ENCODE measurements around the gene CARMIL1. TPM values are rescaled to one million over a fixed set of nuclear protein-coding genes. Genes with fewer than 3 reads are reported as not detected.
A peak's percentile ranks its signal among the peaks of the same experiment; 100 is the strongest.

Gene CARMIL1
- total RNA-seq, 2 donors from 2014 or later: 11.9 to 13.7 TPM

- Histone ChIP-seq H3K4me3 (no peak overlapping the region), H3K9me3 (no peaks in the 10 kb centered on the region), H3K27me3 (no peaks in the 10 kb centered on the region), H3K4me1 (peaks cover 25% of the 10 kb centered on the region), H3K27ac (no peak overlapping the region), H3K36me3 (replicated peaks in 1 of 2; ENCODE audit: insufficient read depth in 1 of 2, low read depth in 2 of 2) (no peaks in the 10 kb centered on the region)
- DNase-seq: no peak
- ATAC-seq: no peak
- intact Hi-C loops (cut with DNase I): no loop called here
- TF ChIP-seq POLR2A (IDR thresholded peaks at IDR 0.05): no peak
- TF ChIP-seq, protein P1, sequence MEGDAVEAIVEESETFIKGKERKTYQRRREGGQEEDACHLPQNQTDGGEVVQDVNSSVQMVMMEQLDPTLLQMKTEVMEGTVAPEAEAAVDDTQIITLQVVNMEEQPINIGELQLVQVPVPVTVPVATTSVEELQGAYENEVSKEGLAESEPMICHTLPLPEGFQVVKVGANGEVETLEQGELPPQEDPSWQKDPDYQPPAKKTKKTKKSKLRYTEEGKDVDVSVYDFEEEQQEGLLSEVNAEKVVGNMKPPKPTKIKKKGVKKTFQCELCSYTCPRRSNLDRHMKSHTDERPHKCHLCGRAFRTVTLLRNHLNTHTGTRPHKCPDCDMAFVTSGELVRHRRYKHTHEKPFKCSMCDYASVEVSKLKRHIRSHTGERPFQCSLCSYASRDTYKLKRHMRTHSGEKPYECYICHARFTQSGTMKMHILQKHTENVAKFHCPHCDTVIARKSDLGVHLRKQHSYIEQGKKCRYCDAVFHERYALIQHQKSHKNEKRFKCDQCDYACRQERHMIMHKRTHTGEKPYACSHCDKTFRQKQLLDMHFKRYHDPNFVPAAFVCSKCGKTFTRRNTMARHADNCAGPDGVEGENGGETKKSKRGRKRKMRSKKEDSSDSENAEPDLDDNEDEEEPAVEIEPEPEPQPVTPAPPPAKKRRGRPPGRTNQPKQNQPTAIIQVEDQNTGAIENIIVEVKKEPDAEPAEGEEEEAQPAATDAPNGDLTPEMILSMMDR (IDR thresholded peaks at IDR 0.05): no peak
- 36 to 48% methylated on average over 1 of the region's 1 CpG for WGBS, 2 donors
Observed at GRCh38 chr6:25637211-25637610, 358.0 kb downstream of the CARMIL1 start.

- 27 to 36% methylated on average over 4 of the region's 4 CpGs for WGBS, 2 donors
- TF ChIP-seq, protein P1 (IDR thresholded peaks at IDR 0.05): peak in 4 of 7 experiments; percentile 17 to 34 (median 25)
- no peak for TF ChIP-seq POLR2A (IDR thresholded peaks at IDR 0.05)
- peaks cover 31% of the 10 kb centered on the region for H3K4me1 ChIP-seq
- ATAC-seq (peak; percentile 81), DNase-seq (peak; percentile 45 to 70 (median 64))
- no peaks in the 10 kb centered on the region for H3K27me3 ChIP-seq
- H3K4me3 ChIP-seq: no peak overlapping the region
- H3K27ac ChIP-seq: peak overlapping the region in 2 of 4 donors; percentile 21 to 40
- H3K9me3 ChIP-seq: no peaks in the 10 kb centered on the region
- H3K36me3 ChIP-seq (replicated peaks in 1 of 2; ENCODE audit: insufficient read depth in 1 of 2, low read depth in 2 of 2): no peaks in the 10 kb centered on the region
- intact Hi-C loops (cut with DNase I): no loop called here
Observed at GRCh38 chr6:25637960-25638434, 358.8 kb downstream of the CARMIL1 start.

DNA sequence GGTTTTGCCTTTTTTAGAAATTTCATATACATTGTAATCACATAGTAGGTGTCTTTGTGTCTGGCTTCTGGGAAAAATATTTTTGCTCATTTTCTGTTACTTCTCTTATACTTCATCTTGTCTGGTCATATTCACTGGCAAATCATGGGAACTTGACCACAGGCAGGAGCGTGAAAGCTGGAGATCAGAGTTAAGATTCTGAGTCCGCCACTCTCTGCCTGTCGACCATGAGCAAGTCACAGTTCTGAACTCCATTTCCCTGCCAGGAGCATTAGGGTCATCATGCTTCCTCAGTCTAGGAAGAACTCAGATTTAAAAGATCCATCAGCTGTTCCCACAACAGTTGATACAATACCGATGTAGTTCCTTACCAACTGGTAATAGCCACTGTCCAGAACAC is 360.5 kb downstream of the CARMIL1 start:
- TF ChIP-seq, protein P1 (IDR thresholded peaks at IDR 0.05): no peak
- TF ChIP-seq POLR2A (IDR thresholded peaks at IDR 0.05): no peak
- Histone ChIP-seq H3K27ac (peak overlapping the region in 1 of 4 donors; percentile 67), H3K36me3 (replicated peaks in 1 of 2; ENCODE audit: insufficient read depth in 1 of 2, low read depth in 2 of 2) (no peaks in the 10 kb centered on the region), H3K4me1 (peaks cover 35% of the 10 kb centered on the region), H3K4me3 (no peak overlapping the region), H3K27me3 (no peaks in the 10 kb centered on the region), H3K9me3 (no peaks in the 10 kb centered on the region)
- DNase-seq (no peak), ATAC-seq (no peak)
- 79 to 86% methylated on average over 4 of the region's 4 CpGs for WGBS, 2 donors
- intact Hi-C loops (cut with DNase I): no loop called here

DNA sequence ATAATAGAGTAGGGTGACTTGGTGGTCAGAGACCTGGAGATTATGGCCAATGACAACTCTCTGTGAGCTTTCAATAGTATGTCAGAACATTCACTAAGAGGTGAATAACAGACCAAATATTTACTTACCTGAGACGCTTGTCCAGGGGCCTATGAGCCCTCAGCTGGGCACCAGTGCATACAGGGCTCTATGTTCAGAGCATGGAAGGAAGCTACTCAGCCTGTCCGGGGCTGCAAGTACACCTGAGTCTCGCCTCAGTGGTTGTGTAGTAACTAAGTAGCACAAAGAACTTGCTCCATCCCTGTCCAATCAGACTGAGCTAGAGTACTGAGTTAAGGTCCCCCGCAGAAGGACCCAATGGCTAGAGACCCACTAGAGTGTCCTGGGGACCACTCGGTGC is 361.3 kb downstream of the CARMIL1 start:
- no peak for TF ChIP-seq POLR2A (IDR thresholded peaks at IDR 0.05)
- Histone ChIP-seq H3K9me3 (no peaks in the 10 kb centered on the region), H3K4me3 (no peak overlapping the region), H3K36me3 (replicated peaks in 1 of 2; ENCODE audit: insufficient read depth in 1 of 2, low read depth in 2 of 2) (no peaks in the 10 kb centered on the region), H3K27me3 (no peaks in the 10 kb centered on the region), H3K27ac (peak overlapping the region in 3 of 4 donors; percentile 32 to 76 (median 67)), H3K4me1 (peaks cover 35% of the 10 kb centered on the region)
- no peak for ATAC-seq
- DNase-seq: peak in 1 of 4 donors; percentile 15
- WGBS, 2 donors: 73% methylated on average over 5 of the region's 5 CpGs
- intact Hi-C loops (cut with DNase I): no loop called here

- no peak for ATAC-seq
Observed at GRCh38 chr6:25640891-25641290, 361.7 kb downstream of the CARMIL1 start.

More at GRCh38 chr6:25640891-25641290, 361.7 kb downstream of the CARMIL1 start:
- no peak overlapping the region for H3K4me3 ChIP-seq
- TF ChIP-seq, protein P1 (IDR thresholded peaks at IDR 0.05): no peak
- TF ChIP-seq POLR2A (IDR thresholded peaks at IDR 0.05): no peak
- peaks cover 35% of the 10 kb centered on the region for H3K4me1 ChIP-seq
- DNase-seq: no peak
- H3K9me3 ChIP-seq: no peaks in the 10 kb centered on the region
- WGBS, 2 donors: 89 to 90% methylated on average over 4 of the region's 4 CpGs
- H3K27ac ChIP-seq: peak overlapping the region; percentile 32 to 76 (median 58)
- no peaks in the 10 kb centered on the region for H3K27me3 ChIP-seq
- intact Hi-C loops (cut with DNase I): no loop called here
- no peaks in the 10 kb centered on the region for H3K36me3 ChIP-seq (replicated peaks in 1 of 2; ENCODE audit: insufficient read depth in 1 of 2, low read depth in 2 of 2)
